Measurements from ENCODE around the gene TGFB1. TPM values are rescaled to one million over a fixed set of nuclear protein-coding genes. Genes with fewer than 3 reads are reported as not detected.

Gene TGFB1
- 10 to 100 TPM in 3 of 8 experiments, 1 to 10 TPM in 4, under 1 TPM in 1; 0.71 to 42.7 (median 4.8) TPM for total RNA-seq

- H3K4me1 ChIP-seq (replicated peaks in 1 of 2): peaks cover 13 to 14% of the 10 kb centered on the region in 2 donors
- peak within 1 kb of the TSS; percentile 34 to 43 (median 40) for H3K4me3 ChIP-seq
- WGBS, 10 experiments: 0% methylated on average over 1 to 9 of the region's 78 CpGs; no CpG with 5 or more reads in 8 of the 10 experiments
- ATAC-seq (replicated peaks in 6 of 8): peak; percentile 41 to 75 (median 68)
- no peak within 1 kb of the TSS for H3K27ac ChIP-seq
- in situ Hi-C loops (cut with MboI; ENCODE audit: low pct_unique_long_range_greater_than_20kb in 2 of 9, low sequenced_read_pairs in 9 of 9, unreplicated experiment in 9 of 9): no loop called here
Observed at GRCh38 chr19:41353466-41354342, at the start of gene TGFB1. Gene TGFB1, minus strand, starts transcription at chr19:41353922. Its CDS starts 878 bp downstream, at chr19:41353044.

- H3K4me3 ChIP-seq: no peak overlapping the region
- in situ Hi-C loops (cut with MboI; ENCODE audit: low pct_unique_long_range_greater_than_20kb in 2 of 9, low sequenced_read_pairs in 9 of 9, unreplicated experiment in 9 of 9): no loop called here
- WGBS, 10 experiments: 0 to 100% (median 83%) methylated on average over 1 to 3 of the region's 3 CpGs; no CpG with 5 or more reads in 3 of the 10 experiments
- H3K27ac ChIP-seq: no peak overlapping the region
- H3K4me1 ChIP-seq (replicated peaks in 1 of 2): peaks cover 6 to 8% of the 10 kb centered on the region in 2 donors
- no peak for ATAC-seq (replicated peaks in 6 of 8)
Observed at GRCh38 chr19:41402010-41402409, 48.3 kb upstream of the TGFB1 start.

- Histone ChIP-seq H3K4me3 (no peak overlapping the region), H3K27ac (no peak overlapping the region), H3K4me1 (replicated peaks in 1 of 2) (peaks cover 6 to 8% of the 10 kb centered on the region in 2 donors)
- no peak for ATAC-seq (replicated peaks in 6 of 8)
- in situ Hi-C loops (cut with MboI; ENCODE audit: low pct_unique_long_range_greater_than_20kb in 2 of 9, low sequenced_read_pairs in 9 of 9, unreplicated experiment in 9 of 9): no loop called here
- 0 to 100% (median 17%) methylated on average over 1 to 2 of the region's 4 CpGs; no CpG with 5 or more reads in 4 of the 10 experiments for WGBS, 10 experiments
Observed at GRCh38 chr19:41401483-41401882, 47.8 kb upstream of the TGFB1 start.

GRCh38 chr19:41399525-41399924 is 45.8 kb upstream of the TGFB1 start:
- 57 to 100% (median 85%) methylated on average over 2 of the region's 2 CpGs; no CpG with 5 or more reads in 1 of the 10 experiments for WGBS, 10 experiments

GRCh38 chr19:41399091-41399490 is 45.4 kb upstream of the TGFB1 start:
- WGBS, 10 experiments: 40 to 78% (median 67%) methylated on average over 1 to 3 of the region's 3 CpGs; no CpG with 5 or more reads in 4 of the 10 experiments
- no peak for ATAC-seq (replicated peaks in 6 of 8)

More at GRCh38 chr19:41399525-41399924, 45.8 kb upstream of the TGFB1 start:
- no peak overlapping the region for H3K4me3 ChIP-seq
- in situ Hi-C loops (cut with MboI; ENCODE audit: low pct_unique_long_range_greater_than_20kb in 2 of 9, low sequenced_read_pairs in 9 of 9, unreplicated experiment in 9 of 9): no loop called here
- H3K27ac ChIP-seq: no peak overlapping the region
- ATAC-seq (replicated peaks in 6 of 8): no peak
- peaks cover 11 to 13% of the 10 kb centered on the region in 2 donors for H3K4me1 ChIP-seq (replicated peaks in 1 of 2)

GRCh38 chr19:41398598-41398997 is 44.9 kb upstream of the TGFB1 start:
- 8 to 83% (median 36%) methylated on average over 1 to 3 of the region's 3 CpGs; no CpG with 5 or more reads in 2 of the 10 experiments for WGBS, 10 experiments
- ATAC-seq (replicated peaks in 6 of 8): no peak
- Histone ChIP-seq H3K4me3 (peak overlapping the region; percentile 66 to 99 (median 87)), H3K4me1 (replicated peaks in 1 of 2) (peaks cover 11 to 13% of the 10 kb centered on the region in 2 donors), H3K27ac (peak overlapping the region in 1 of 2 donors; percentile 100)
- in situ Hi-C loops (cut with MboI; ENCODE audit: low pct_unique_long_range_greater_than_20kb in 2 of 9, low sequenced_read_pairs in 9 of 9, unreplicated experiment in 9 of 9): no loop called here

More at GRCh38 chr19:41399091-41399490, 45.4 kb upstream of the TGFB1 start:
- in situ Hi-C loops (cut with MboI; ENCODE audit: low pct_unique_long_range_greater_than_20kb in 2 of 9, low sequenced_read_pairs in 9 of 9, unreplicated experiment in 9 of 9): no loop called here
- H3K4me3 ChIP-seq: peak overlapping the region in 1 of 5 donors; percentile 97
- no peak overlapping the region for H3K27ac ChIP-seq
- peaks cover 11 to 13% of the 10 kb centered on the region in 2 donors for H3K4me1 ChIP-seq (replicated peaks in 1 of 2)

- peak overlapping the region; percentile 99 to 100 for H3K27ac ChIP-seq
- H3K4me3 ChIP-seq: peak overlapping the region; percentile 66 to 99 (median 87)
- peaks cover 11 to 13% of the 10 kb centered on the region in 2 donors for H3K4me1 ChIP-seq (replicated peaks in 1 of 2)
- WGBS, 10 experiments: 0 to 4% (median 0%) methylated on average over 1 to 5 of the region's 5 CpGs; no CpG with 5 or more reads in 1 of the 10 experiments
- in situ Hi-C loops (cut with MboI; ENCODE audit: low pct_unique_long_range_greater_than_20kb in 2 of 9, low sequenced_read_pairs in 9 of 9, unreplicated experiment in 9 of 9): no loop called here
- ATAC-seq (replicated peaks in 6 of 8): peak in 2 of 8 experiments; percentile 2 to 3
Observed at GRCh38 chr19:41398050-41398418, 44.3 kb upstream of the TGFB1 start.

GRCh38 chr19:41397086-41398049 is 43.6 kb upstream of the TGFB1 start, which contains the start of the genes BCKDHA and EXOSC5:
Gene BCKDHA, plus strand, starts transcription at chr19:41397818. Its CDS starts 10 bp downstream, at chr19:41397828.
Gene EXOSC5, minus strand, starts transcription at chr19:41397359. Its CDS starts 31 bp downstream, at chr19:41397328.
- peak within 1 kb of the TSS; percentile 99 to 100 for H3K27ac ChIP-seq
- in situ Hi-C loops (cut with MboI; ENCODE audit: low pct_unique_long_range_greater_than_20kb in 2 of 9, low sequenced_read_pairs in 9 of 9, unreplicated experiment in 9 of 9): no loop called here
- peak within 1 kb of the TSS; percentile 66 to 99 (median 87) for H3K4me3 ChIP-seq
- ATAC-seq (replicated peaks in 6 of 8): peak; percentile 92 to 99 (median 99)
- 0 to 5% (median 0%) methylated on average over 1 to 34 of the region's 50 CpGs; no CpG with 5 or more reads in 1 of the 10 experiments for WGBS, 10 experiments
- peaks cover 11 to 13% of the 10 kb centered on the region in 2 donors for H3K4me1 ChIP-seq (replicated peaks in 1 of 2)

- in situ Hi-C loops (cut with MboI; ENCODE audit: low pct_unique_long_range_greater_than_20kb in 2 of 9, low sequenced_read_pairs in 9 of 9, unreplicated experiment in 9 of 9): no loop called here
- 43 to 100% (median 76%) methylated on average over 1 to 5 of the region's 6 CpGs; no CpG with 5 or more reads in 4 of the 10 experiments for WGBS, 10 experiments
Observed at GRCh38 chr19:41395355-41395754, 41.6 kb upstream of the TGFB1 start.

GRCh38 chr19:41392775-41393174 is 39.1 kb upstream of the TGFB1 start:
- in situ Hi-C loops (cut with MboI; ENCODE audit: low pct_unique_long_range_greater_than_20kb in 2 of 9, low sequenced_read_pairs in 9 of 9, unreplicated experiment in 9 of 9): no loop called here
- H3K4me1 ChIP-seq (replicated peaks in 1 of 2): peaks cover 4 to 5% of the 10 kb centered on the region in 2 donors
- WGBS, 10 experiments: 27 to 100% (median 83%) methylated on average over 1 to 7 of the region's 12 CpGs; no CpG with 5 or more reads in 2 of the 10 experiments
- no peak overlapping the region for H3K27ac ChIP-seq
- no peak overlapping the region for H3K4me3 ChIP-seq
- no peak for ATAC-seq (replicated peaks in 6 of 8)

More at GRCh38 chr19:41395355-41395754, 41.6 kb upstream of the TGFB1 start:
- Histone ChIP-seq H3K27ac (no peak overlapping the region), H3K4me3 (no peak overlapping the region), H3K4me1 (replicated peaks in 1 of 2) (peaks cover 11 to 13% of the 10 kb centered on the region in 2 donors)
- ATAC-seq (replicated peaks in 6 of 8): no peak

GRCh38 chr19:41391618-41392017 is 37.9 kb upstream of the TGFB1 start:
- no peak for ATAC-seq (replicated peaks in 6 of 8)
- H3K4me1 ChIP-seq (replicated peaks in 1 of 2): peaks cover 4 to 5% of the 10 kb centered on the region in 2 donors
- in situ Hi-C loops (cut with MboI; ENCODE audit: low pct_unique_long_range_greater_than_20kb in 2 of 9, low sequenced_read_pairs in 9 of 9, unreplicated experiment in 9 of 9): no loop called here
- H3K27ac ChIP-seq: no peak overlapping the region
- WGBS, 10 experiments: 33 to 100% (median 93%) methylated on average over 1 to 8 of the region's 11 CpGs; no CpG with 5 or more reads in 5 of the 10 experiments
- no peak overlapping the region for H3K4me3 ChIP-seq

GRCh38 chr19:41386442-41386841 is 32.7 kb upstream of the TGFB1 start:
- Histone ChIP-seq H3K27ac (no peak overlapping the region), H3K4me3 (no peak overlapping the region), H3K4me1 (replicated peaks in 1 of 2) (no peaks in the 10 kb centered on the region)
- peak in 1 of 8 experiments; percentile 82 for ATAC-seq (replicated peaks in 6 of 8)
- in situ Hi-C loops (cut with MboI; ENCODE audit: low pct_unique_long_range_greater_than_20kb in 2 of 9, low sequenced_read_pairs in 9 of 9, unreplicated experiment in 9 of 9): no loop called here
- WGBS, 10 experiments: 81 to 100% (median 93%) methylated on average over 3 to 6 of the region's 13 CpGs; no CpG with 5 or more reads in 7 of the 10 experiments
